Measurements from ENCODE around the gene ATP9B.

ATP9B gene

GRCh38 chr18:79272916-79273315, 203.7 kb downstream of the ATP9B start:
- Histone ChIP-seq H3K79me2 (ENCODE audit: low read length) (no peaks in the 10 kb centered on the region), H3F3A (ENCODE audit: insufficient read depth, low read length) (peaks cover 13% of the 10 kb centered on the region; the same call in 1 of the 2 replicates), H3K4me3 (ENCODE audit: low read length) (no peak overlapping the region), H3K9ac (ENCODE audit: low read length) (no peak overlapping the region), H3K27me3 (replicated peaks; ENCODE audit: insufficient read depth, low read length) (no peaks in the 10 kb centered on the region), H3K4me2 (ENCODE audit: low read depth, low read length) (no peak overlapping the region), H3K4me1 (ENCODE audit: low read length) (peaks cover 28% of the 10 kb centered on the region), H4K20me1 (ENCODE audit: insufficient read depth, low read length) (no peaks in the 10 kb centered on the region), H3K9me3 (replicated peaks; ENCODE audit: insufficient read depth, low read length) (no peaks in the 10 kb centered on the region), H3K36me3 (replicated peaks; ENCODE audit: insufficient read depth, low read length) (no peaks in the 10 kb centered on the region; the same call in none of the 2 replicates), H3K27ac (ENCODE audit: low read length) (no peak overlapping the region), H3K9me2 (replicated peaks; ENCODE audit: insufficient read depth, low read length) (no peaks in the 10 kb centered on the region), H2AFZ (ENCODE audit: low read length) (no peak overlapping the region)
- DNase-seq, result no peak
- no peak for TF ChIP-seq EZH2 (optimal IDR thresholded peaks at IDR 0.05; ENCODE audit: low read depth, low read length)

- Histone ChIP-seq H3K27ac (ENCODE audit: low read length) (peak overlapping the region; percentile 82), H3K4me1 (ENCODE audit: low read length) (peaks cover 27% of the 10 kb centered on the region), H3K9me3 (replicated peaks; ENCODE audit: insufficient read depth, low read length) (no peaks in the 10 kb centered on the region), H3K27me3 (replicated peaks; ENCODE audit: insufficient read depth, low read length) (no peaks in the 10 kb centered on the region), H3K9ac (ENCODE audit: low read length) (peak overlapping the region; percentile 31; the same call in 1 of the 2 replicates), H3K4me2 (ENCODE audit: low read depth, low read length) (peak overlapping the region; percentile 71), H3F3A (ENCODE audit: insufficient read depth, low read length) (peaks cover 13% of the 10 kb centered on the region; the same call in 1 of the 2 replicates), H4K20me1 (ENCODE audit: insufficient read depth, low read length) (no peaks in the 10 kb centered on the region), H2AFZ (ENCODE audit: low read length) (0 out of 2 replicates have a peak overlapping the region, but pooled peaks have one; percentile 4), H3K79me2 (ENCODE audit: low read length) (no peaks in the 10 kb centered on the region), H3K36me3 (replicated peaks; ENCODE audit: insufficient read depth, low read length) (no peaks in the 10 kb centered on the region; the same call in 1 of the 2 replicates), H3K4me3 (ENCODE audit: low read length) (peak overlapping the region; percentile 11), H3K9me2 (replicated peaks; ENCODE audit: insufficient read depth, low read length) (no peaks in the 10 kb centered on the region)
- DNase-seq, result no peak
- no peak for TF ChIP-seq CTCF (IDR thresholded peaks at IDR 0.05; ENCODE audit: low read length)
- TF ChIP-seq EZH2 (optimal IDR thresholded peaks at IDR 0.05; ENCODE audit: low read depth, low read length), result no peak
- TF ChIP-seq EZH2phosphoT487 (IDR thresholded peaks at IDR 0.05; ENCODE audit: low read length), result no peak
Observed at GRCh38 chr18:79274823-79275222, 205.6 kb downstream of the ATP9B start.

GRCh38 chr18:79275461-79275860, 206.3 kb downstream of the ATP9B start:
- Histone ChIP-seq H3K9ac (ENCODE audit: low read length) (peak overlapping the region; percentile 31; the same call in 1 of the 2 replicates), H3F3A (ENCODE audit: insufficient read depth, low read length) (peaks cover 13% of the 10 kb centered on the region; the same call in 1 of the 2 replicates), H3K9me2 (replicated peaks; ENCODE audit: insufficient read depth, low read length) (no peaks in the 10 kb centered on the region), H3K27ac (ENCODE audit: low read length) (peak overlapping the region; percentile 82), H3K4me3 (ENCODE audit: low read length) (peak overlapping the region; percentile 11), H3K9me3 (replicated peaks; ENCODE audit: insufficient read depth, low read length) (no peaks in the 10 kb centered on the region), H4K20me1 (ENCODE audit: insufficient read depth, low read length) (no peaks in the 10 kb centered on the region), H2AFZ (ENCODE audit: low read length) (peak overlapping the region; percentile 4; the same call in 1 of the 2 replicates), H3K36me3 (replicated peaks; ENCODE audit: insufficient read depth, low read length) (no peaks in the 10 kb centered on the region; the same call in 1 of the 2 replicates), H3K79me2 (ENCODE audit: low read length) (no peaks in the 10 kb centered on the region), H3K27me3 (replicated peaks; ENCODE audit: insufficient read depth, low read length) (no peaks in the 10 kb centered on the region), H3K4me1 (ENCODE audit: low read length) (peaks cover 27% of the 10 kb centered on the region), H3K4me2 (ENCODE audit: low read depth, low read length) (peak overlapping the region; percentile 71)
- TF ChIP-seq CTCF (IDR thresholded peaks at IDR 0.05; ENCODE audit: low read length) (no peak), EZH2phosphoT487 (IDR thresholded peaks at IDR 0.05; ENCODE audit: low read length) (no peak), EZH2 (optimal IDR thresholded peaks at IDR 0.05; ENCODE audit: low read depth, low read length) (no peak)
- DNase-seq, result peak; percentile 57

GRCh38 chr18:79275992-79276391, 206.8 kb downstream of the ATP9B start:
- peak overlapping the region; percentile 31; the same call in 1 of the 2 replicates for H3K9ac ChIP-seq (ENCODE audit: low read length)
- H3K4me1 ChIP-seq (ENCODE audit: low read length), result peaks cover 27% of the 10 kb centered on the region
- H3K9me2 ChIP-seq (replicated peaks; ENCODE audit: insufficient read depth, low read length), result no peaks in the 10 kb centered on the region
- peak overlapping the region; percentile 71 for H3K4me2 ChIP-seq (ENCODE audit: low read depth, low read length)
- no peaks in the 10 kb centered on the region for H3K79me2 ChIP-seq (ENCODE audit: low read length)
- no peaks in the 10 kb centered on the region for H3K27me3 ChIP-seq (replicated peaks; ENCODE audit: insufficient read depth, low read length)
- peak overlapping the region; percentile 1; the same call in 1 of the 2 replicates for H2AFZ ChIP-seq (ENCODE audit: low read length)
- H3K9me3 ChIP-seq (replicated peaks; ENCODE audit: insufficient read depth, low read length), result no peaks in the 10 kb centered on the region
- H3K4me3 ChIP-seq (ENCODE audit: low read length), result peak overlapping the region; percentile 11; the same call in 1 of the 2 replicates
- no peaks in the 10 kb centered on the region; the same call in 1 of the 2 replicates for H3K36me3 ChIP-seq (replicated peaks; ENCODE audit: insufficient read depth, low read length)
- peak overlapping the region; percentile 82 for H3K27ac ChIP-seq (ENCODE audit: low read length)
- peaks cover 13% of the 10 kb centered on the region; the same call in 1 of the 2 replicates for H3F3A ChIP-seq (ENCODE audit: insufficient read depth, low read length)
- TF ChIP-seq EZH2 (optimal IDR thresholded peaks at IDR 0.05; ENCODE audit: low read depth, low read length) (no peak), CTCF (IDR thresholded peaks at IDR 0.05; ENCODE audit: low read length) (no peak), EZH2phosphoT487 (IDR thresholded peaks at IDR 0.05; ENCODE audit: low read length) (no peak)
- DNase-seq, result peak; percentile 91
- no peaks in the 10 kb centered on the region for H4K20me1 ChIP-seq (ENCODE audit: insufficient read depth, low read length)

Data from MM.1S (cell line).